Esophagus mucosa (tissue), 1 donor: ENCODE results near the gene ZNF341. TPM values are rescaled to one million over a fixed set of nuclear protein-coding genes. Genes with fewer than 3 reads are reported as not detected.

Experiments
- ATAC-seq: fragments of 200-7000 bp; cut with Tn5 transposase; one replicate; pipeline ENCODE4 v1.9.1; 2020
- total RNA-seq: library from RNA; stranded (reverse); gene quantifications from one replicate; pipeline ENCODE4 v1.2.4, GENCODE V29; 2023
- donor health status: DM: yes; HTN: yes; CAD: no.

Gene ZNF341
- total RNA-seq, 1 donor from 2014 or later = 1.6 TPM

DNA sequence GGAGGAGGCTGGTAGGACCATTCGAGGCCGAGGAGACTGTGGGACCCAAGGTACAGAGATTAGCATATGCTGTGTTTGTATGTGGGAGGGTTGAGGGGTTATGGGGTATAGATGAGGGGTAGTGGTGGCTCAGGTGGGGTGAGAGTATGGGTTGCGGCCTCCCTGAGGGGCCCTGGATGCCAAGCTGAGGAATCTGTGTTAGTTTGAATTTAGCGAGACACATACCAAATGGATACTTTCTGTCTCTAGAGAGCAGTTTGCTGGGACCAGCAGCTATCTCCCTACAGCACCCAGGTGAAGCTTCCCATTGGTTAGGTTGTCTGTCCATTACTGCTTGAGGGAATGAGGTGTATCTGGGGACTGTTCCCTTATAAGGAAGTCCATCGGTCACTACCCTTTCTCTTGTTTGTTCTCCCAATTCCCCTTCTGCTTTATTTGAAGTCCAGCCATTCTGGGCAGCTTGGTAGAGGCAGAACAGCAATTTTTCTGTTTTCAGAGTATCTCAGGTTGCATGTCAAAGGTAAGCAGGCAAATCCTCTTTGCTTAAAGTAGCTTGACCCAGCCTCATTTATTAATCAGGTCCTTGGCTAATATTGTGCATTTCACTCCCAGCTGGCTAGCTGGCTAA lies 94.6 kb downstream of the ZNF341 start:
- ATAC-seq = peak; percentile 25

DNA sequence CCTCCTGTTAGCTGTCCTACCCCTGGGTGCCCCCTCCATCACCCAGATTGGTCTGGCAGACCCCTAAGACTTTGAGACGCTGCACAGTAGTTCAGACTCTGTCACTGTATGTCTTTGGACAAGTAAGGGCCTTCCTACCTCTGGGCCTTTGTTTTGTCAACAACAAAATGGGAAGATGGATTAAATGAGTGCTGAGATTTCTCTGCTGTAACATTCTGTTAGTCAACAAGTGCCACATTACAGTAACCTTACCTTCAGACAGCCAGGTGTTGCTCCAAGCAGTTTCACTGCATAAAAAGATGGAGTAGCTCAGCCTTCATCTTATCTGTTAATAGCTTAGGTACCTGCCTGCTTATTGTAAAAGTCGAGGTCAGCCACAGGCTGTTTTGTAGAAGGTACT lies 95.3 kb downstream of the ZNF341 start:
- no peak for ATAC-seq

DNA sequence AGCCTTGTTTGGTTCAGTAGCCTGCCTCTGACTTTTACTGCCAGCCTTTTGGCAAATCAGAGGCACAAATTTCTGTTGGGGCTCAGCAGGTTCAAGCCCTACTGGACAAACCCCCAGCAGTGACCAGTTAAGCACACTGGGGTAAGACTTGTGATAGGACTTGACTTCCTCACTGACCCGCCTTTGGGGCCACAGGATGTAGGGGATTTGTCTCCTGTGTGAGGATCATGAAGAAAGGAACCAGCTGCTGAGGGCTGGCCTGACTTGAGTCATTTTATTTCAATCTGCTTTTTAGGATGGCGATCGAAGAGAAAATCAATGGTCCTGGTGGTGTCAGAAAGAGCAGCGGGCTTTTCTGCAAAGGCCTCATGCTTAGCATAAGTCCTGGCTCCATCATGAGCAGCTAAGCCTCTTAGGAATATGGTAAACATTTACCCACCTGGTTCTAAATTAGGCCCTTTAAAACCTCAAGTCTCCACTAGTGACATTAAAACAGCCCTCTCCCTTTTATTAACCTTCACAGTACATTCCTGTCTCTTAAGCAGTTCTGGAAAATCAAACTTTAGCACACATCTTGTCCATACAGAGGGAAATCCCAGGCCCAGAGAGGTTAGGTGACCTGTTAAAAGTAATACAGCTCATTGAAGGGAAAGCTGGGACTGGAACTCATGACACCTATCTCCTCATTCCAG lies 96.0 kb downstream of the ZNF341 start:
- no peak for ATAC-seq

DNA sequence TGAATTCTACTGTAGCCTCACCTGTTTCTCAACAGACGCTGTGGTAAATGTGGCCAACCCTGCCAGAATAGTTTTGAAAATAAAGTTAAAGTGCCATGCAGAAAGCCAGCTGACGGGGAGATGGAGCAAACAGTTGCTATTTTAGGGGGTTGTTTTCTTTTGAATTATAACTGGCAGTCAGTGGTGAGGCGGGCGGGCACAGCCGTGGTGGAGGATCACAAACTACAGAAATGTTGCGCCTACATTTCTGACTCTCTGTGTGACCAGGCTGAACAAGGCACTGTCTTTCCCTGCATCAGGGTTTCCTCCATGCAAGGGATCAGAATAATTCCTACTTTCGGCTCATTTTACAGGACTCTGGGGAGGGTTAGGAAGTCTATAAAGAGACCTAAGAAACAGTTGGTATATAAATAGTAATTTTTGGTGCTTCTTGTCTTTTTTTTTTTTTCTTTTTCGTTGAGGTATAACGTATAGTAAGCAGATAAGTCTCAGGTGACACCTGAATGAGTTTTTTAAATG lies 96.6 kb downstream of the ZNF341 start:
- no peak for ATAC-seq

DNA sequence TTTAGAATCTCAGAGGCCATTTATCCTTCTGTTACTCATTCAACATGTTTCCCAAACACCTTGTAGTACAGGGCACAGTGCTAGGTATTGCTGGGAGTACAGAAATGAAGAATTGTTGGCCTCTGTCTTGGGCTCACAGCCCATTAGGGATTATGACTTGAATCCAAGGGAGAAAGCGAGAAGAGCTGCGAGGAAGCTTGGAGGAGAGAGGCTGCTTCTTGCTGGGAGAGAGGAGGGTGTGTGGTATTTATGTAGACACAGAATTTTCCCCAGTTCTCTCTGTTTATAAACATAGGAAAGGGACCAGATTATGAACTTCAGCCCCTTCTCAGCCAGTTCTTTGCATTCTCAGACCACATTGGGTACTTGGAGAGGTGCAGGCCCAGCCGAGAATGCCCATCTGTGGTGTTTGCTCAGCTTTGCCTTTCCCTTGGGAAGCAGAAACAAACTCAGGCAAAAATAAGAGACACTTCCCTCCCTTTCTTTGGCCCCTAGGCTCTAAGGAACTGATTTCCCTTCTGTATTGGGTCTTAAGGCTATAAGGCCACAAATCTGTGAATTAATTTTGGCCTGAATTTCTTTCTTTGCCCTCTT lies 97.3 kb downstream of the ZNF341 start:
- ATAC-seq = no peak

DNA sequence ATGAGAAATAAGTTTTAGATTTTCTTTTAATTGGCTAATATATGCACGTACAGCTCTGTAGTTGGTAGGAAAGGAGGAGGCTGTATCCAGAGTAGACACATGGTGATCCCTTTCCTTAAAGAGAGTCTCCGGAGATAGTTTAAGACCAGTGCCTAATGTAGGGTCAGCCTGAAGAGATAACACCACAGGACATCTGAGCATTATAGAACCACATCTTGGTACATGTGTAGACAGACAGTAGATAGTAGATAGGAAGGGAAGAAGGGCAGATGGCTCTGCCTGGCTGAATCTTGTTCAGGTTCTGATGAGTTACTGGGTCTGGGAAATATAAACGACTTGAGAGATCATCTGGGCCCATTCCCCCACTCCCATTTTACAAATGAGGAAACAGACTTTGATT lies 97.8 kb downstream of the ZNF341 start:
- no peak for ATAC-seq

DNA sequence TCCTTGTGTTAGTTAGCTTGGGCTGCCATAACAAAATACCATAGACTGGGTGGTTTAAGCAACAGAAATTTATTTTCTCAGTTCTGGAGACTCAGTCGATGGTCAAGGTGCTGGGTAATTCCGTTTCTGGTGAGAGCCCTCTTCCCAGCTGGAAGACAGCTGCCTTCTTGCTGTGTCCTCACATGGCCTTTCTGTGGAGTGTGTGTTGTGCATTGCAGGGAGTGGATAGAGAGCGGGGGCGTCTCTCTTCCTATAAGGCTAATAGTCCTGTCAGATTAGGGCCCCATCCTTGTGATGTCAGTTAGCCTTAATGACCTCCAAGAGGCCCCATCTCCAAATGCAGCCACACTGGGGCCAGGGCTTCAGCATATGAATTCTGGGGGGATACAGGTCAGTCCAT lies 98.6 kb downstream of the ZNF341 start:
- no peak for ATAC-seq

DNA sequence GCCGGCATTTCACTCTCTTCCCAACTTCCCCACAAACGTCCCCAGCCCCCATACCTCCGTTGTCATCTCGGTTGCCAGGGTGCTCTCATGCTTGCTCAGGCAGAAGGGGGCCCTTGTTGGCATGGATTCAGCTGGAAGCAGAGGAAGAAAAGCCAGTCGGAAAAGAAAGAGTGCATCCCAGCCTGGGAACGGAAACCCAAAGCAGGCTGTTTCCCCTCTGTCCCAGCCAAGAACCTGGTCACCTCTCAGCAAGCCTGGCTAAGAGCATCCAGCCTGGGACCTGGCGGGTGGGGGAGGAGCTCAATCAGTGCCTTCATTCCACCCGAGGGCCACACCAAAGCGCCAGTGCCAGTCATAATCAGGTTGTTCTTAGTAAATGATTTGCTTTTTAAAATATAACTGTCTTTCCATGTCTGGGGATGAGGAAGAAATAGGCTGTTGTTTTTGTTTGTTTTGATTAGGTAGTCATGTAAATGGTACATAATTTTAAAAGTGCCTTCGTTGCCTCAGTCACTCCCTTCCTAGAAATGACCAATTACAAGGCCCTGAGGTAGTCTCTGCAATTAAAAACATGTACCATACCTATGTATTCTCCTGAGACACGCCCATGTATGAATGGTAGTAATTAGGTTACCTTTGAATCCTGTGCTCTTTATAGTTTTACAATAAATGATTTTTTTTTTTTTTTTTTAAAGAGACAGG lies 100.5 kb downstream of the ZNF341 start:
- ATAC-seq = no peak

DNA sequence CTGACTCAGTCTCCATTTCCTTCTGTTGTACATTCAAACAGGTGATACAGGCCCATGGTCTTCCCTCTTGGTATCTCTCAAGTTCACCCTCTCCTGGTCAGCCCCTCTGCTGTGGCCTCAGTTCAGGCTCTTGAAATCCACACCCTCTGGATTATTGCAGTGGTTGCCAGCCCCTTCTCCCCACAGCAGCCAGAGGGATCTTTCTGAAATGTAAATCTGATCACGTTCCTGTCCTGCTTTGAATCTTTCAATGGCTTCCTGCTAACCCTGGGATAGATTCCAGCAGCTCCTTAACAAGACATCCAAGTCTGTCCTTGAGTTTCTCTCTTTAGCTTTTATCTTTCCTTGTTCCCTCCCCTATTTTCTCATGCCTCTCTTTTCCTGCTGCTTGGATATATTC lies 101.5 kb downstream of the ZNF341 start:
- no peak for ATAC-seq

DNA sequence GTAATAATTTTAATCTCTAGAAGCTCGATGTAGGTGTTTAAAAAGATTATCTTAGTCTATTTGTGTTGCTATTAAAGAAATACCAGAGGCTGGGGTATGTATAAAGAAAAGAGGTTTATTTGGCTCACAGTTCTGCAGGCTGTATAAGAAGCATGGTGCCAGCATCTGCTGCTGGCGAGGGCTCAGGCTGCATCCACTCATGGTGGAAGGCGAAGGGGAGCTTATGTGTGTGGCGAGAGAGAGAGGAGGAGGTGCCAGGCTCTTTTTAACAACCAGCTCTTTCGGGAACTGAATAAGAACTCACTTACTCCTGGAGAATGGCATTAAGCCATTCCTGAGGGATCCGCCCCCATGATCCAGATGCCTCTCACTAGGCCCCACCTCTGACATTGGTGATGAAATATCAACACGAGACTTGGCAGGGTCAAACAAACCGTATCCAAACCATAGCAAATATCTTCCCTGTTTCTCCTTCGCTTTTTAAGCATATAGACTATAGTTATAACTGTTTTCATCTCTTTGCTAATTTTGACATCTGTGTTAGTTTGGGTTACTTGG lies 103.9 kb downstream of the ZNF341 start:
- no peak for ATAC-seq

DNA sequence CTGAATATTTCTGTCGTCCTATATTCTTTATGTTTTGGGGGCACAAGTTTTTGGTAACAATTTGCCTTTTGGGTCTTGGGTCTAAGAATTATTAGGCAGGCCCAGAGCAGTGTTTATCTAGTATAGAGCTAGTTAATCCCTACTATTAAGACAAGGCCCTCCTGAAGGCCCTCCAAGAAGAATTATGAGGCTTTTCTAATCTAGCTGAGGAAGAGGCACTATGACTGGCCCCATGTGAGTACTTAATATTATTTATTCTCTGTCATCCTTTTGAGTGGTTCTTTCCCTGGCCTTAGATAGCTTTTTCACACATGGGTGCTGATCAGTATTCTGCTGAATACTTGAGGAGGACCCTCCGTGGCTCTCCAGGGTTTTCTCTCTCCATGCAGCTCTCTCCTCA lies 104.5 kb downstream of the ZNF341 start:
- ATAC-seq = no peak

DNA sequence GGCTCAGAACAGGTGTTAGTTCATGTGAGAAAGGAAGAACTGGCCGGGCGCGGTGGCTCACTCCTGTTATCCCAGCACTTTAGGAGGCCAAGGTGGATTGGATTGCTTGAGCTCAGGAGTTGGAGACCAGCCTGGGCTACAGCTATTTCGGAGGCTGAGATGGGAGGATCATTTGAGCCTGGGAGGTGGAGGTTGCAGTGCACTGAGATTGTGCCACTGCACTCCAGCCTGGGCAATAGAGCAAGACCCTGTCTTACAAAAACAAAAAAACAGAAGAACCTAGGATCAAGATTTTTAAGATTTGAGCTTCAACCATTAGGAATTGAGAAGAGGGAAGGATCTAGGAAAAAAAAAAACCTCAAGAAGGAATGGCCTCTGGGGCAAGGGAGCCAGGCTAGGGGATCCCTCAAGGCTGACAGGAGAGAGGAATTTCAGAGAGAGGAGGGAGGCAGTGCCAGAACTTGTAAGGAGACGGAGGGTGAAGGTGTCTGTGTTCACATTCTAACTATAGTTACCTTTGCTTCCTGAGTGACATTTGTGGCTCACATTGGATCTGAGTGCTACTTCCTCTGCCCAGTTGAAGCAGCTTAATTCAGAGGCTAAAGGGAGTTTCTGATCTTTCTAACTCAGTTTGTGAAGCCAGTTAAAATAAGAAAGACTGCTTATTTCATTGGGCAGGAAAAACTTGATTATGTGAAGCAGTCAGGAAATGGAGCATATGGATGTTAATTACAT lies 105.5 kb downstream of the ZNF341 start:
- ATAC-seq = no peak

DNA sequence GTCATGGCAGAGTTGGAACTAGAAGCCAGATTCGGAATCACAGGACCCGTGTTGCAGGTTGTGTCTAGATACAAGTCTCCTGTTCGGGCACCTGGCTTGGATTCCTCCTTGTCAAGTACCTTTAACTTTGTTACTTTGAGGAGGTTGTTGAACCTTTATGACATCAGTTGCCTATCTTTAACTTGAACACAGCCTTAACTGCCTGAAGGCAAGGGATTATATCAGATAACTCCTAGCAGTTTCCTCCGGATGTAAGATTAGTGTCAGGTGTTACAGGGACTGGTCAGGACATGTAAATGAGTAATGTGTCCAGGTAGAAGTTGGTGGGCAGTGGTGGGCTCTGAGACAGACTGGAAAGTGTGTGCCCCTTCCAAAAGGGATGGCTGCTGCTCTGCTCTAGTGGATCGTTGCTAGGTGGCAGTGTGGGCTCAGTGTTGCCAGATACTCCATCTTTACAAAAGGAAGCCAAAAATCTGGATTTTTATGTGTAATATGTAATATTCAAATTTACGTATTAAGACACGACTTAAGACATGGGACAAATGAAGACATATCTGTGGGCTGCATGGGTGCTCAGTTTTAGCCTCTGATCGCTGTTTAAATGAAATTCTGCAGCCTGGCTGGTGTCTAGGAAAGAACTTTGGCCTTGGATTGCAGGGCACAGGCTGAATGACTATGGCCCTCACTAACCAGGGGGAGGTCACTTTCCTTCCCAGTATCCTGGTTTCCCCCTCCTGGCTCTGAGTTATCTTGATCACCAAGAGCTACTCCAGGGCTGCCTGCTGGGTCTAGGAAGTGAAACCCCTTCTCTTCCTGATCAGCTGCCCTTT lies 106.5 kb downstream of the ZNF341 start:
- no peak for ATAC-seq

DNA sequence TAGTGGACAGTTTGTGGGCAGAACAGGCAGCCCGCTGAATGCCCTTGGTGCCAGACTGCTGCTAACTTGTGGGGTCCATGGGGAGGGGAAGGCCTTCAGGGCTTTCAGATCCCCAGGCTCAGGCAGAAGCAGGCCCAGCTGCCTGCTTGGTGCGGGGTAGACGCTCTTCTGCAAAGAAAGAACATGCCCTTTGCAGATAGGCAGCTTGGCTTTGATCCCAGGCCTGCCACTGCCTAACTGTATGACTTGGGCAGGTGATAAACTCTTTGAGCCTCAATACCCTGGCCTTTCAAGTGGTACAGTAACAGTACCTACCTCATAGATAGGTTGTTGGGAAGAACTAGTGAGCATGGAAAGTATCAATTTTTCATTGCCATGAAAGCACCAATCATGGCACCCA lies 107.8 kb downstream of the ZNF341 start:
- ATAC-seq = no peak

DNA sequence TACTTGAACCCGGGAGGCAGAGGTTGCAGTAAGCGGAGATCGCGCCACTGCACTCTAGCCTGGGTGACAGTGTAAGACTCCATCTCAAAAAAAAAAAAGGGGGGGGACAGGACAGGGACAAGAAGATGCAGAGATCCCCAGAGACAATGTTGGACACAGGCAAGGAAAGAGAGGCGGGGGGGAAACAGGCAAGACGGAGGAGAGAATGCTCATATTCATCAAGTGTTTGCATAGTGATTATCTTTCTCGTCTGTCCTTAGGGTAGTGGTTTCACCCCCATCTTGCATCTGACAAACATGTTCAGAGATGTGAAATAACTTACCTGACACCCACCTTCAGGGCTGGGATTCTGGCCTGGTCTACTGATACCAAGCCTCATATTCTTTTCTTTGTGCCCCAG lies 108.4 kb downstream of the ZNF341 start:
- ATAC-seq = no peak

DNA sequence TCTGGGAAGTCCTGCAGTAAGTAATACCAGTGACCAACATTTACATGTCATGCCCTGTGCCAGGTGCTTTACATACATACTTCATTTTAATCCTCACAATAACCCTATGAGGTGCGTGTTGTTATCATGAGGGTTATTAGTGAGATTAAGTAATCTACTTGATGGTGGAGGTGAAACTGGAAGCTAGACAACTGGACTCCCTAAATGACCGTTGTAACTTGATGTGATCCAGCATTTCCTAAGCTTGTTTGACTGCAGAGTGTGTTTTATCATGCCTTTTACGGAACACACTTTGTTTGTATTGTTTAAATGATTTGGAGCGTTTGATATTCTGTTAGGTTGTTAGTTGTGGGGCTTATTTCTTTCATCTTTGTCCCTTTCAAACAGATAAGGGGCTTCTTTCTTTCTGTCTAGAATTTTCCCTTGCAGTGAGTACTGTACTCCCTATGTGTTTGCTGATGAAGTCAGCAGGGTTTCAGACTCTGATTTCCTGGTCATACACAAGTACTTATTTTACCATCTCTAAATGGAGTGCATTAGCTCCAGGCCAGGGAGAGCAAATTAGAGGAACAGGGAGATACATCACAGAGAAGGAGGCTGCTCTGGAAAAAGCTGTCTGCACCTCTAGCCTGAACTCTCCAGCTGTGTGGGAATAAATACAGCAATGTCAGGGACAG lies 109.1 kb downstream of the ZNF341 start:
- ATAC-seq = no peak

DNA sequence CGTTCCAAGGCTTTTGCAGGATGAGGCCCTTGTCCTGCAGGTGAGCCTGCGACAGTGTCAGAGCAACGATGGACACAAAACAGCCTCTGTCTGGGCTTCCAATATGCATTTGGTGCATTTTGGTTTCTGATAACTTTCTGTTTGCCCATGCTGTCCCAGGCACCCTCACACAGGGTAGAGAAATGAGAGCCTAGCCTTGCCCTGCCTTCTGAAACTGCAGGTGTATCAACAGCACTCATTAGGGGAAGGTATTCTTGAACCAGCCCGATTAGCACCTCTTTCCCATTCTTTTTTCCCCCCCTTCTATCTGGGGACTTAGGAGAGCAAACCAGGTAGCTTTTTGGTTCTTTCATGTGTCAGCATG lies 109.6 kb downstream of the ZNF341 start:
- no peak for ATAC-seq
